NOMO-1 treated with dmso at 0.1 percent for 144 hours (cell line): Measurements from ENCODE around the gene NPAS1.

Experiments
- DNase-seq: peaks from one replicate; lab custom pipeline; 2025; ENCODE audit not compliant: unreplicated experiment; lab: John Stamatoyannopoulos, UW

The NPAS1 gene

DNA sequence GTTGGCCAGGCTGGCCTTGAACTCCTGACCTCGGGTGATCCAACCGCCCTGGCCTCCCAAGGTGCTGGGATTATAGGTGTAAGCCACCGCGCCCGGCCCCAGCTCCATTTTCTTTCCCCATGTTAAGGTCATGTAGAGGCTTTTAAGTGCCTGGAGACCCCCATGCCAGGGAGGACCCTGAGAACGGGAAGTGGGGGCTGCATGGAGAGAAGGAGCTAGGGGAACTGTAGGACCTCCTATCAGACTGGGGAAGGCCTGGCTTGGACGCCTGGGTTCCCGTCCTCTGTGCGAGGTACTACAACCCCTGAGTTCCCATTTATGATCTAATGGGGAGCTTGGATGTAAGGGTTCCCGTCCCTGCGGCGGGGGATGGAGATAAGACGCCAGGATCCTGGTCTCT lies 714 bp upstream of the NPAS1 start:
- no peak for DNase-seq

DNA sequence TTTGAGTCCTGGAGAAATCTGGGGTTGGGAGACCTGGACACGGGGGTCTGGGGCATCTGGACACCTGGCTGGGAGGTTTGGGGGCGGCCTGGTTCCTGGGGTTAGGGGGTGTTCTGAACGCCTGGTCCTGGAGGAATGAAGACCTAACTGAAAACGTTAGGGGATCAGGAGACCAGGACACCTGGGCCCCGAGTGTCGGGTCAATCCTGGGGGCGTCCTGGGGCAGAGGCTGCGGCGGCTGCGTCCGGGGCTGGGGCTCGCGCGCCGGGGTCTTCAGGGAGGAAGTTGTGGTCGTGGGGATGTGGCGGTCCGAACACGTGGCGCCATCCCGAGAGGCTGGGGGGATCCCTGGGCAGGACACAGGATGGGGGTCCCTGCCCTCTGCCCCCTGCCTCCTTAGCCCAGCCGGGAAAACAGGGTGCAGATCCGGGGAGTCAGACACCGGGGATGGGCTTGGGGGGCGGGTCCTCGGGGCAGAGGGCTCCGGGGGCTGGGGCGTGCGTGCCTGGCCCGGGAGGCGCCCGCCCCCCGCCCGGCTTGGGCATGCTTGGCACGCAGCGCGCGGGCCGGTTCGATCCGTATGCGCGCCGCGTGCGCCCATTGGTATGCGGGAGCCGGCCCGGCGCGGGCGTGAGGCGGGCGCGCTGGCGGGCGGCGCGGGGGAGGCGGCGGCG lies 632 bp downstream of the NPAS1 start:
- DNase-seq = no peak

DNA sequence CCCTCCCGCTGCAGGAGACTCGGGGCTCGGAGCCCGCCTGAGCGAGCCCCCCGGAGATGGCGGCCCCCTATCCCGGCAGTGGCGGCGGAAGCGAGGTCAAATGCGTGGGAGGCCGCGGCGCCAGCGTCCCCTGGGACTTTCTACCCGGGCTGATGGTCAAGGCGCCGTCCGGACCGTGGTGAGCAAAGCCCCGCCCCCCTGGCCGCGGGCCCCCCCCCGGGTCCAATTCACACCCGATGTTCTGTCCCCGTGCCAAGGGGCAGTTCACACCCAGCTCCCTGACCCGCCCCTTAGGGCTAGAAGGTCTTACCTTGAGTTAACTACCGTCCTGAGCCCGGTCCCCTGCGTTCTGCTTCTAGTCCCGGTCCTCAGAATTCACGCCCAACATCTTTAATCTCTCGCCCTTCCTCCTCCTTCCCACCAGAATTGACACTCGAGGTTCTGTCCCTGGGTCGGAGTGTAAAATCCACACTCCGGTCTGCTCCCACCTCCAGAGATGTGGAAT lies 1.4 kb downstream of the NPAS1 start:
- DNase-seq = no peak

DNA sequence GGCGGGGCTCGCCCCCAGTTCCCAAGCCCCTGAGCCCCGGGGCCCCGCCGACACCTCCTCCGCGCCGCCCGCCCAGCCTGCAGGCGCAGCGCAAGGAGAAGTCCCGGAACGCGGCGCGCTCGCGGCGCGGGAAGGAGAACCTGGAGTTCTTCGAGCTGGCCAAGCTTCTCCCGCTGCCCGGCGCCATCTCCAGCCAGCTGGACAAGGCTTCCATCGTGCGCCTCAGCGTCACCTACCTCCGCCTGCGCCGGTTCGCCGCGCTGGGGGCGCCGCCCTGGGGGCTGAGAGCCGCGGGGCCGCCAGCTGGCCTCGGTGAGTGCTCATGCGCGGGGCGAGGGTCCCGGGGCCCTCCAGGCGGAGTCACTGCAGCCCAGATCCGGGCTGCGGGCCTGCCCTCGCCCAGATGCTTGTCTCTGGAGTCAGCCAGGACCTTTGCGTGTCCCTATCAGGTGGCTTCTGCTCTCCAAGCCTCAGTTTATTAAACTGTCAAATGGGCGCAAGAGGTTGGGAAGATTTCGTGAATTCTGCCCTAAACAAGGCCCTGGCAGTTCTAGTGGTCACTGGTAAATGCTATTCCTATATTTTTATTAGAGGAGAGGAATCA lies 2.0 kb downstream of the NPAS1 start:
- DNase-seq = no peak

DNA sequence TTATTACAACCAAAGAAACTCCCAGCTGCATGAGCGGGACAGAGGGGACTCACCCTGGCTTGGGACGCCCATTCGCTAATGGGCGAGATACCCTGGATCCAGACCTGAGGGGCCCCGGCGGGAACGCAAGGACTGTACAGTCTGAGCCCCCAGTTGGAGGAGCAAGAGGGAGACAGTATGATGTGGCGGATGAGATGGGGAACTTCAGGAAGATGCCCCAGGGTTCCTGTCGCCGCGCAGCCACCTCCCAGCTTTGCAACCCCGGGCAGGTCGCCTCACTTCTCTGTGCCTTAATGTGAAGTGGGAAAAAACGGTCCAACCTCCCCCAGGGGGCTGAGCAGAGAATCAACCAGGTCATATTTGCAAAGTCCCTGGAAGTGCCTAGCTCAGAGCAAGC lies 2.5 kb downstream of the NPAS1 start:
- no peak for DNase-seq

DNA sequence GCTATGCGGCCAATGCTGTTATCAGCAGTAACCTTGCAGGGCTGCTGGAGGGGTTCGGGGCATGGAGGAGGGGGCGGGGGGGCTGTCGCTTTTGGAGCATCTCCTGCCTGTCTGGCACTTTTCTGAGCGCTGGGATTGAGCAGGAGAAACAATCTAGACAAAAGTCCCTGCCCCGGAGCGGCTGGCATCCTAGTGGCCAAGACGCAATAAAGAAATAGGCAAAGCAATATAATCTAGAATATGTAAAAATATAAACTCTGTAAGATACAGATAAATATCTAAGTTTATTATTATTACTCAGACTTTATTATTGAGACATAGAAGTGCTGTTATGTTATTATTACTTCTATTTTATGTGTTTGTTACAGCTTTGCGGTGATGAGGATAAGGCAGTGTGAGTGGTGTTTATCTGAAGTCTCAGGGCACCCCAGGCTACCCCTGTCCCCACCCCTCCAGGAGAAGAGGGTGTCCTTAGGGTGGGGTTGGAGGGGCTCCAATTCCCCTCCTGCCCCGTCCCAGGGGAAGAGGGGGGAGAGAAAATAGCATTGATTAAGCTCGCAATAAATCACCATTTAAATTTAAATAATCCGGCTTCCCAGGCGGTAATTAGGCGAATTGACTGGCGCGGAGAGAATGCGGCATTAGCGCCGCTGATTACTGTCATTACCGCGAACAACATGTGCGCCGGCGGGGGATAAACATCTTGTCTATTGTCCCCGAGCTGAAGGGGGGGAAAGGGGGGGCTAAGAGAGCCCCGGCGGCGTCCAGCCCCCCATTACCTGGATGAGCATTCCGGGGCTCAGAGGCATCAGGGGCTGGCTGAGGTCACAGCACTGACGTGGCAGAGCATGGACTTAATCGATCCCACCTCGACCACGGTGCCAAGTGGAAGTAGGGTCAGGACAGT lies 3.2 kb downstream of the NPAS1 start:
- no peak for DNase-seq

DNA sequence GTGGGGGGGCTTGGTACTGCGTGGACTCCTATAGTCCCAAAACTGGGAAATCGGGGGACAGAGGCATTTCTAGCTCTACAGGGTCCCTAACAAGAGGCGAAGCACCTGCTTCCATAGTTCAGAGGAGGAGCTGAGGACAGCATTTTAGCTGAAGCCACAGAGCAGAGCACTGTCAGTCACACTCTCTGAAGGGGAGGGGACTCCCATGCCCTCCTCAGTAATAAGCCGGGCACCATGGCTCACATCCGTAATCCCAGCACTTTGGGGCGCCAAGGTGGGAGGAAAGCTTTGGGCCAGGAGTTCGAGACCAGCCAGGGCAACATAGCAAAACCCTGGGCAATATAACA lies 3.8 kb downstream of the NPAS1 start:
- no peak for DNase-seq

DNA sequence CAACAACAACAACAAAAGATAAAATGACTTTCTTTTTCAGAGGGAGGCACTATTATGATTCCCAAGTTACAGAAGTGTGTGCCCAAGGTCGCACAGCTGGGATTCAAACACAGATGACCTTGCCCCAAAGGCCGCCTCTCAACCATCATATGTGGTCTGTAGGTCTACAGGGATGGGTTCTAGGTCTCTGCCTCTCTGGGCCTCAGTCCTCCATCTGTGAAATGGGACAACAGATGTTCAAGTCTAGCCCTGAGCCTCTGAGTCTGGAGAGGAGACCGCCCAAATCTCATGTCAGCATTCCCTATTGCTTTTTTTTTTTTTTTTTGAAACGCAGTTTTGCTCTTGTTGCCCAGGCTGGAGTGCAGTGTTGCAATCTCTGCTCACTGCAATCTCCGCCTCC lies 4.9 kb downstream of the NPAS1 start:
- no peak for DNase-seq

DNA sequence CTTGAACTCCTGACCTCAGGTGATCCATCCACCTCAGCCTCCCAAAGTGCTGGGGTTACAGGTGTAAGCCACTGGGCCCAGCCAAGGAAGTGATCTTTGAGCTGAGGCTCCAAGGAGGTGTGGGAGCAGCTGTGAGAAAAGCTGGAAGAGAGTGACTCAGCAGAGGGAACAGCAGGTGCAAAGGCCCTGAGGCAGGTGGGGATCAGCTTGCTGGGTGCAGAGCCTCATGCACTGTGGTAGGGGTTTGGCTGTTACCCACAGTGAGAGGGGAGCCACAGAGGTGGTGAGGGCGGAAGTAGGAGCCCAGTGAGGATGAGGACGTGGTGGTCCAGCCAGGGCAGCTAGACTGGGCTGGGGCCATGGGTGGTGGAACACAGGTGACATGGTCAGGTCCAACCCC lies 6.5 kb downstream of the NPAS1 start:
- DNase-seq = no peak

DNA sequence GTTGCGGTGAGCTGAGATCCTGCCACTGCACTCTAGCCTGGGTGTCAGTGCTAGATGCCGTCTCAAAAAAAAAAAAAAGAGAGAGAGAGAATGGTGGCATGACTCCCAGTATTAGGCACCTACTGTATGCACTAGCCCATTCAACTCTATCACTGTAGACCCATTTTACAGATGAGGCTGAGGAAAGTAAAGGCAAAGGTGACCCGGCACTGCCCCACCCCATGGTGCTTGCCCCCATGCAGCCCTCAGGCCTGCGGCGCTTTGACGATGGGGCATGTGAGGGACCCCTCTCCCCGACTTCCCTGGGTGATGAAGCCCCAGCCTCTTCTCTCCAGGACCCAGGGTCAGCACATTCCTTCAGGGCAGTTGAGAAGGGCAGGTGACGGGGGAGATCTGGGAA lies 7.3 kb downstream of the NPAS1 start:
- DNase-seq = no peak

DNA sequence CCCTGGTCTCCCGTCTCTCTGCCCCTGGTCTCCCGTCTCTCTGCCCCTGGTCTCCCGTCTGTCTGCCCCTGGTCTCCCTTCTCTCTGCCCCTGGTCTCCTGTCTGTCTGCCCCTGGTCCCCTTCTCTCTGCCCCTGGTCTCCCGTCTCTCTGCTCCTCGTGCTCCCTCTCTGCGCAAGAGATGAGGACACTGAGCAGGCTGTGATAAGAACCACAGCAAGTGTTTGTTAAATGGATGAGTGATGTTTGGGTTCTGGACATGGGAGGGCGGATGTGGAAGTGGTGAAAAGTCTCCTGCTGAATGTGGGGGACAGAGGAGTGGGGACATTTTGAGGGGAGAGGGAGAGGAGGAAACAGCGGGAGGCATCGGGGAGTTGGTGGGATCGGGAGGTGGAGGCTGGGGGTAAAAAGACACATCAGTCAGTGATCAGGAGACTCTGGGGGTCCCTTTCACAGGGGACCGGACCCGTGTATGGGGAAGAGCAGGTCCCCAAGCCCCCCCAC lies 8.0 kb downstream of the NPAS1 start:
- DNase-seq = no peak

DNA sequence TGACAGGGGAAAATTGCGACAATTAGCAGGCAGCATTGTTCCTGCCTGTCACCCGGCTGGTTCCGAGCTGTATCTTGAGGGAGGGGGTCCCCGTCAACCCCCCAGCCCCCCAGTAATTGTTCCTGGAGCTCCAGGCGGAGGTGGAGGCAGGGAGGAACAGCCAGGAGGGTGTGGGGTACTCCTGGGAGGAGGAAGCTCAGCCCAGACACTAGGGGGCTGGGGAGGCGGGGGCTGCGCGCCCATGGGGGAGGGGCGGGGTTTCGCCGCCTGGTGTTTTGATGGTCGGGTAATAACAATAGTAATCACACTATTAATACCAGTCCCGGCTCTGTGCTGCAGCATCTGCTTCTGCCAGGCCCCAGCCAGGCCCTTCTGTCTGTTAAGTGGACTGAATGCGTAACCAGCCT lies 8.6 kb downstream of the NPAS1 start:
- no peak for DNase-seq

DNA sequence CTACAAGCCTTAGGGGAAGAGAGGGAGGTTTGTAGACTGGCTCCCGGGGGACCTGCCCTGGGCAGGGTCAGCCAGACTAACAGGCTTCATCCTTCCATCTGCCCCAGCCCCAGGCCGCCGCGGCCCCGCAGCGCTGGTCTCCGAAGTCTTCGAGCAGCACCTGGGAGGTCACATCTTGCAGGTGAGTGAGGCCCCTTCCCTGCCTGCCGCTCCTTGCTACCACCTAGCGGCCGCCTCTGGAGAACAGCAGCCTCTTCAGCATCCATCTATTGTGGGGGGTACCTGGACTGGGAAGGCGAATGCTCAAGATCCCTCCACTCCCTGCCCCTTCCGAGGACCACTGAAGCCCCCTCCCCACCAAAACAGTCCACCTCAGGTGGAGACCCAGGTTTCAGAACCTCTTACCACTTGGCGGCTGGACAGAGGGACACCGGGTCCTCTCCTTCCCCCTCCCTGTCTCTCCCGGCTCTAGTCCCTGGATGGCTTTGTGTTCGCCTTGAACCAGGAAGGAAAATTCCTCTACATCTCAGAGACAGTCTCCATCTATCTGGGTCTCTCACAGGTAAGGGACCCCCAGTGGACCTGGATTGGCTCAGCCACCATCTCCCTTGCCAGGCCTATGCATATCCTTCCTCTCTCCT lies 12.7 kb downstream of the NPAS1 start:
- no peak for DNase-seq

DNA sequence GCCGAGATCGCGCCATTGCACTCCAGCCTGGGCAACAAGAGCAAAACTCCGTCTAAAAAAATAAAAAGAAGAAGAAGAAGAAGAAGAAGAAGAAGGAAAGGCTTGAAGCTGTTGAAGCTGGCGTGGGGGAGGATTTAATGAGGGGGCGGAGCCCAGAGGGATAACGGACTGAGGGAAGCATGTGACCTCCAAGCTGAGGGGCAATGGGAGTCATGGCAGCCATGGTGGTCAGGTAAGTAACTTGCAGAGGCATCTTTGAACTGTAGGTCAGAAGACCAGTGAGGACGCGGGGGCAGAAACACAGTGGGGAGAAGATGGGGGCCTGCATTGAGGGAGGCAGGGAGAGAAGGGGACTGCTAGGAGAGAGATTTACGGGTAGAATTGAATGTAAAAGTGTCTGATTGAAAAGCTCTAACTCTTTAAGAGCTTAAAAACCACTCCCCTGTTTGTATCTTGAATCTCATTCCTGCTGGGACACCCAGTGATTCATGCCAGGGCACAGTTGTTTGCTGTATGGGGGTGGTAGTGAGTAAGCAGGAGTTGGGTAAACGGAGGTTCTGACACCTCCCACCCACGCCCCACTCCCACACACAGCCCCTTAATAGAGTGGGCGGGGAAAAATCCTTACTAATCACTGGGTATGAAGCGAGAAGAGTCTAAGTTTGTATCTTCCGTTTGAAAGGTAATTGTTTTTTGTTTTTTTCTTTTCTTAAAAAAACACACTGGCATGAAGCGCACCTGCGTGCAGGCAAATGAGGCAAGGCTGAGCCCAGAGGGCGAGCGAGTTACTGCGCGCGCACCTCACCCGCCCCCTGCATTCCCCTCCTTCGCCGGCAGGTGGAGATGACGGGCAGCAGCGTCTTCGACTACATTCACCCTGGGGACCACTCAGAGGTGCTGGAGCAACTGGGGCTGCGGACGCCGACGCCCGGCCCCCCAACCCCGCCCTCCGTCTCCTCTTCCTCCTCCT lies 15.8 kb downstream of the NPAS1 start:
- peak; percentile 78 for DNase-seq

DNA sequence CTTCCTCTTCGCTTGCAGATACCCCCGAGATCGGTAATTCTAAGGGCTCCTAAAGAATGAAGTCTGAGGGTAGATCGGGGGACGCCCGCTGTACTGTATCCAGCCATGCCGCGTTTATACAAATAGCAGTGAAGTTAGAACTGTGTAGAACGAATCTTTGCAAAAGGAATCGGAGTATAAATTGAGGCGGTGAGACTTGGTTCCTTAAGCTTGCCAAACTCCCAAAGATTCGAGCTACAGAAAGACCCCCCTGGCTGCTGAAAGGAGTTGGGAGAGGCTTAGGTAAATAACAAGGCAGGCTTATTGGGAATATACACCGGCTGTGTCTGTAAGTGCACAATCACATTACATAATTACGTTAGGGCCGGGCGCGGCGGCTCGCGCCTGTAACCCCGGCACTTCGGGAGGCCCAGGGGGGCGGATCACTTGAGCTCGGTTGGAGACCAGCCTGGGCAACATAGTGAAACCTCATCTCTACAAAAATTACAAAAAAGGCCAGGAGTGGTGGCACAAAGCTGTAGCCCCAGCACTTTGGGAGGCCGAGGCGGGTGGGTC lies 16.5 kb downstream of the NPAS1 start:
- DNase-seq = peak; percentile 9

DNA sequence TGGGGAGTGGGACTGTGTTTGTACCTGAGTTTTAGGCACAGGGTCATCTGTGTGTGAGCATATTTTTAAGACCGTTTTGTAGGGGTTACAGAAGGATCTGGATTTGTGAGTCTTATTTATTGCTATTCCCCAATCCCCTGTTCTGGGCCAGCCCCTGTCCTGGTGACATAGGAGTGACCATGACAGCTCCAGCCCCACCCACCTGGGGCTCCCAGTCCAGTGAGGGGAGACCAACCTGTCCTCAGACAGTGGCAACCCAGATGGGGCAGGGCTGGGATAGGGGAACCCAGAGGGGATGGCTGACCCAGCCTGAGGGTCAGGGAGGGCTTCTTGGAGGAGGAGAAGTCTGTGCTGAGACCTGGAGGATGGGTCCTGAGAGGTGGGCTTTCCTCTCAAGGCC lies 18.1 kb downstream of the NPAS1 start:
- DNase-seq = no peak

DNA sequence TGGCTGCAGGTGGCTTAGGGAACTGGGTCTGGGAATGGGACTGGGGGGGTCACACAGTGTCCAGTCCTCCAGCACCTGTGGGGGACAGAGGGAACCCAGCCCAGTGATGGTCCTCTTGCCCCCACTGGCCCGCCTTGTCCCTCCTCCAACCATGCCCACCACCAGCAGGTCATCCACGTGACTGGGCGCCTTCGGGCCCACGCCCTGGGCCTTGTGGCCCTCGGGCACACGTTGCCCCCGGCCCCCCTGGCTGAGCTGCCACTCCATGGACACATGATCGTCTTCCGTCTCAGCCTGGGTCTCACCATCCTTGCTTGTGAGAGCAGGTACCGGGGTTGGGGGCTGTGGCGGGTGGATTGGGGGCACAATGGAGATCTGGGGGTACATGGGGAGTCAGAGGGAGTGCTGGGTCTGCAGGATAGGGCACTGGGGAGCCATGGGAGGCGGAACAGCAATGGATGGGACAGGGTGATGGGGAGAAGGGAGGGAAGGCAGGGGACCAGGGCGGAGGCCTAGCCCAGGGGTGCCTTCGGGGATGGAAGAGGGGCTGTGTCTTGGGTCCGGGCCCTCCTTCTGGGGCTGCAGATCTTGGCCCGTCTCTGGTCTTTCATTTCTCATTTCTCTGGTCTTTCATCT lies 19.7 kb downstream of the NPAS1 start:
- DNase-seq = no peak

DNA sequence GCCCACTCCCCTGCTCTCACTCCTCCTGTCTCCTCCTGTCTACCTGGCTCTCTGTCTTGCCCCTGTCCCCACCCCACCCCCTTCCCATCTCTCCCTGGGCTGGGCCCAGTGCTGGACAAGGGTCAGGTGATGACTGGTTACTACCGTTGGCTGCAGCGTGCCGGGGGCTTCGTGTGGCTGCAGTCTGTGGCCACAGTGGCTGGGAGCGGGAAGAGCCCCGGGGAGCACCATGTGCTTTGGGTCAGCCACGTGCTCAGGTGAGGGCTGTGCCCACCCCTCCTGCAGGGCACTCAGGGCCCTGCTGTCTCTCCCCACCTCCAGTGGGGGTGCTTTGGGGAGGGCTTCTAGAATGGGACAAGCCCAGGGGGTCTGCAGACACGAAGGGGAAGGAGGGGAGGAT lies 21.2 kb downstream of the NPAS1 start:
- no peak for DNase-seq
